CD8-positive, alpha-beta memory T cell (primary cell): Measurements from ENCODE around the gene SPATA46. TPM values are rescaled to one million over a fixed set of nuclear protein-coding genes. Genes with fewer than 3 reads are reported as not detected.

Experiments used
- CTCF ChIA-PET: fragments of 350-600 bp; sonication (Branson Sonifier 250); formaldehyde crosslinking; loops from one replicate; lab custom pipeline; 2021; ENCODE audit warnings: antibody characterized with exemption; lab: Charles Lee
- POLR2A ChIA-PET: fragments of 350-600 bp; sonication (Branson Sonifier 250); formaldehyde crosslinking; loops from one replicate; lab custom pipeline; 2021; ENCODE audit warnings: antibody characterized with exemption; lab: Charles Lee
- DNase-seq, 5 donors: peaks; one replicate each; pipeline versions ENCODE4 v3.0.0 to v3.0.0-alpha.2; 2020 to 2022; ENCODE audit warnings: mixed read lengths in 1 of 5
- H3K27ac ChIP-seq: one replicate; pipeline ENCODE4 v1.7.0; 2013; ENCODE audit warnings: low read depth, mild to moderate bottlenecking, low read length, moderate library complexity
- H3K27me3 ChIP-seq: 2 replicates; pipeline ENCODE4 v1.7.0; 2013; ENCODE audit warnings: low read length, mild to moderate bottlenecking; ENCODE audit not compliant: insufficient read depth, poor library complexity, severe bottlenecking
- H3K36me3 ChIP-seq: 2 replicates; pipeline ENCODE4 v1.7.0; 2013; ENCODE audit warnings: mild to moderate bottlenecking, low read length, moderate library complexity; ENCODE audit not compliant: insufficient read depth
- H3K4me1 ChIP-seq: 2 replicates; pipeline ENCODE4 v1.7.0; 2013; ENCODE audit warnings: mild to moderate bottlenecking, low read length, moderate library complexity; ENCODE audit not compliant: insufficient read depth
- H3K4me3 ChIP-seq: 2 replicates; pipeline ENCODE4 v1.7.0; 2013; ENCODE audit warnings: mild to moderate bottlenecking, low read length
- H3K9me3 ChIP-seq: 2 replicates; pipeline ENCODE4 v1.7.0; 2013; ENCODE audit warnings: mild to moderate bottlenecking, low read length
- H3K27ac Mint-ChIP-seq, 8 donors: one replicate each; pipeline ENCODE4 v1.8.0; 2020 to 2021; ENCODE audit warnings: mixed read lengths in 8 of 8, mild to moderate bottlenecking in 6 of 8, inconsistent platforms in 3 of 8, moderate library complexity in 3 of 8
- H3K27me3 Mint-ChIP-seq, 2 donors: one replicate each; pipeline ENCODE4 v1.8.0; 2020 to 2021; ENCODE audit warnings: mixed read lengths in 2 of 2, mild to moderate bottlenecking in 1 of 2, moderate library complexity in 1 of 2
- H3K36me3 Mint-ChIP-seq, 3 donors: one replicate each; pipeline ENCODE4 v1.8.0; 2020 to 2021; ENCODE audit warnings: mixed read lengths in 3 of 3, inconsistent platforms in 1 of 3, mild to moderate bottlenecking in 1 of 3
- H3K4me1 Mint-ChIP-seq, 3 donors: one replicate each; pipeline ENCODE4 v1.8.0; 2020 to 2021; ENCODE audit warnings: mixed read lengths in 3 of 3, inconsistent platforms in 1 of 3, mild to moderate bottlenecking in 1 of 3
- H3K4me3 Mint-ChIP-seq, 7 donors: one replicate each; pipeline ENCODE4 v1.8.0; 2020 to 2021; ENCODE audit warnings: mixed read lengths in 7 of 7, mild to moderate bottlenecking in 6 of 7, moderate library complexity in 4 of 7, inconsistent platforms in 2 of 7
- H3K9me3 Mint-ChIP-seq, 5 donors: one replicate each; pipeline ENCODE4 v1.8.0; 2020 to 2022; ENCODE audit warnings: mixed read lengths in 5 of 5, mild to moderate bottlenecking in 3 of 5, moderate library complexity in 2 of 5, inconsistent platforms in 1 of 5
- polyA plus RNA-seq: library from polyadenylated mRNA; unstranded; fragments of 300-500 nt; fragmentation: Illumina TruSeq; gene quantifications from one replicate; pipeline ENCODE4 v1.2.3, GENCODE V29; 2021
- total RNA-seq, 2 experiments: library from RNA; stranded (reverse); gene quantifications; one replicate each; pipeline ENCODE4 v1.2.3, GENCODE V29; 2021

SPATA46 gene
- total and polyA plus RNA-seq, 3 experiments from 2014 or later = not detected

DNA sequence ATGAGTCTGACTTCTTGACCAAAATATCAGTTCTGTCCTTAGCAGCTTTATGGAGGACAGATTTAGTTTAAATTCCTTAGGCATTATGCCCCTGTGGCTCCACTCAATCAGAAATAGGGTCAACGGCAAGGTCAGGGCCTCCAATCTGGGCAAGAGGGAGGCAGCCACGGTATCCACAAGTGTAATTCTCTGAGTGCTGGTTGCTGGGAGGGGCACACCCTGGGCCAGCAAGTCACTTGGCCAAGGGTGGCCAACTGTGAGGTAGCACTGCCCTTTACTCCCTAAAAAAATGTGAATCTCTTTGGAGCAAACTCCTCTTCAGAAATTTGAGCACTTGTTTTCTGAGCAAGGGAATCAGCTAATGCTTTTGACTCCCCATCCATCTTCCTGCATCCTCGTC, 12.8 kb downstream of the SPATA46 start:
- no peaks in the 10 kb centered on the region for H3K9me3 ChIP-seq
- Mint-ChIP-seq H3K9me3 (no peaks in the 10 kb centered on the region), H3K4me3 (no peak overlapping the region), H3K36me3 (no peaks in the 10 kb centered on the region), H3K27me3 (peaks cover 7 to 27% of the 10 kb centered on the region in 2 donors), H3K27ac (no peak overlapping the region), H3K4me1 (no peaks in the 10 kb centered on the region)
- no peak overlapping the region for H3K4me3 ChIP-seq
- POLR2A ChIA-PET = no interaction called here
- no peak for DNase-seq
- CTCF ChIA-PET = no interaction called here
- no peaks in the 10 kb centered on the region for H3K27me3 ChIP-seq
- H3K4me1 ChIP-seq = no peaks in the 10 kb centered on the region
- H3K36me3 ChIP-seq = no peaks in the 10 kb centered on the region
- H3K27ac ChIP-seq = no peak overlapping the region

DNA sequence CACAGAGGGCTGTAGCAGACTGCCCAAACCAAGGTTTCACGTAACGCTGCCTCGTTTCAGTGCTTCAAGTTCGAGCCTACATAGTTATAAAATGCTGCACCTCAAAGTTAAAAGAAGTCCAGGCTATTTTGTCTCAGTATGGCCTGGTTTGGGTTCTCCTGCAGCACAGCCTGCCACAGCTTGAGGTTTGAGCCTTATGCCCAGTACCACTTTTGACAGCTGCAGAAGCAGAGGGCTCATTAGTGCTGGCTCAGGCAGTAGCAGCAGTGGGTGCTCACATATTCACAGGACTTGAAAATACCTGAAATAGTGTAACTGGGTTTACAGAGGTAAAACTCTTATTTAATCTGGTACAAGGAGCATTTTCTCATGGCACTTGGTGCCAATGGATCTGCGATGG, 15.3 kb downstream of the SPATA46 start:
- no peak overlapping the region for H3K4me3 Mint-ChIP-seq
- DNase-seq = no peak
- H3K27me3 Mint-ChIP-seq = peaks cover 2 to 40% of the 10 kb centered on the region in 2 donors
- Histone ChIP-seq H3K4me3 (no peak overlapping the region), H3K27ac (no peak overlapping the region), H3K36me3 (no peaks in the 10 kb centered on the region), H3K27me3 (no peaks in the 10 kb centered on the region), H3K9me3 (no peaks in the 10 kb centered on the region), H3K4me1 (no peaks in the 10 kb centered on the region)
- H3K36me3 Mint-ChIP-seq = no peaks in the 10 kb centered on the region
- ChIA-PET POLR2A (no interaction called here), CTCF (no interaction called here)
- no peaks in the 10 kb centered on the region for H3K9me3 Mint-ChIP-seq
- H3K27ac Mint-ChIP-seq = no peak overlapping the region
- no peaks in the 10 kb centered on the region for H3K4me1 Mint-ChIP-seq

DNA sequence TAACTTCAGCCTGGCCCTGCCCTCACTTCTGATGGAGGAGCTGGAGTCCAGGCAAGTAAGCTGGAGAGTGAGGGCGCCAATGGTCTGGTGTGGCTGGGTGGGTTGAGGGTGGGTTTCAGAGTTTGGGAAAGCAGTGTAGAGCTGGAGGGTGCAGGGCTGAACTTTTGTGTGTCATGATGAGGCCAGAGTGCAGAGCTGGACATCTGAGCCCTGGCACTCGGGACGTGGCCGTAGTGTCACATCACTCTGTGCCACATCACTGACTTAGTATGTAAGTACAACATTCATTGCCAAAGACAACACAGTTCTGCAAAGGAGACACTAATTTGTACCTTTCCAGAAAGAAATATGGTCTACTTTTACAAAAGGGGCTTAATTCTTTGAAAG, 15.8 kb downstream of the SPATA46 start:
- Mint-ChIP-seq H3K4me1 (no peaks in the 10 kb centered on the region), H3K27ac (no peak overlapping the region), H3K9me3 (no peaks in the 10 kb centered on the region), H3K4me3 (no peak overlapping the region), H3K36me3 (no peaks in the 10 kb centered on the region), H3K27me3 (peaks cover 2 to 41% of the 10 kb centered on the region in 2 donors)
- no peaks in the 10 kb centered on the region for H3K36me3 ChIP-seq
- DNase-seq = no peak
- no peaks in the 10 kb centered on the region for H3K9me3 ChIP-seq
- no peaks in the 10 kb centered on the region for H3K4me1 ChIP-seq
- no peaks in the 10 kb centered on the region for H3K27me3 ChIP-seq
- H3K27ac ChIP-seq = no peak overlapping the region
- H3K4me3 ChIP-seq = no peak overlapping the region
- CTCF ChIA-PET = no interaction called here
- POLR2A ChIA-PET = no interaction called here

DNA sequence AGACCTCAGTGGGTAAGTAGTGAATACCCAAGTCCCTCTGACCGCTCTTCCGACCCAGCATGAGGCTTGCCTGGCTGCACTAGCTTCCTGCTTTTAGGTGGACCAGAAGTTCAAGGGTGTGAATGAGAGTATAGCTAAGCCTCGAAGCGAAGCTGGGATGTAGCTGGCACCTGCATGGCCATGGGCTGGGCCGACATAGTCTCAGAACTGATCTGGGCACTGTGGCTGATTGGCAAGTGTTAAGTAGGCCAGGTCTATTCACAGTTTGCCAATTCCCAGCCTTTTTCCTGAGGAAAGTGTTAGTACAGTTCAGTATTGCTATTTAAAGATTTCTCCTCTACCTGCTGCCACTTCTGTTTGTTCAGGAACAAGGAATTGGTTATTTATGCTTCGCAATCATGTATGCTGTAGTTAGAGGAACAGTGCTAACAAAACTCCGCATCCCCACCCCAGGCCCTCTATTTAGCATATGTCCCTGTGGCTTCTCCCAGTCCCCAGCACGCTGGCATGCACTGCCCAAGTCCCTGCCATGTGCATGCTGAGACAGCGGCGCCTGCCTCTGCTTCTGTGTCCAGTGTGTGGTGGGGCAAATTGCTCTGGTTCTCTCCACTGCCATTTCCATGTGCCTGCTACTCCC, 16.3 kb downstream of the SPATA46 start:
- POLR2A ChIA-PET = no interaction called here
- H3K9me3 ChIP-seq = no peaks in the 10 kb centered on the region
- no peaks in the 10 kb centered on the region for H3K9me3 Mint-ChIP-seq
- H3K27me3 ChIP-seq = no peaks in the 10 kb centered on the region
- H3K27ac Mint-ChIP-seq = no peak overlapping the region
- peaks cover 5 to 38% of the 10 kb centered on the region in 2 donors for H3K27me3 Mint-ChIP-seq
- no peaks in the 10 kb centered on the region for H3K4me1 Mint-ChIP-seq
- CTCF ChIA-PET = no interaction called here
- no peak overlapping the region for H3K4me3 Mint-ChIP-seq
- no peaks in the 10 kb centered on the region for H3K36me3 ChIP-seq
- no peaks in the 10 kb centered on the region for H3K36me3 Mint-ChIP-seq
- H3K4me3 ChIP-seq = no peak overlapping the region
- no peak for DNase-seq
- no peak overlapping the region for H3K27ac ChIP-seq
- H3K4me1 ChIP-seq = no peaks in the 10 kb centered on the region

GRCh38 chr1:162359523-162360236, 17.0 kb downstream of the SPATA46 start:
- no peaks in the 10 kb centered on the region for H3K9me3 ChIP-seq
- H3K4me3 ChIP-seq = no peak overlapping the region
- peaks cover 5 to 40% of the 10 kb centered on the region in 2 donors for H3K27me3 Mint-ChIP-seq
- H3K4me3 Mint-ChIP-seq = no peak overlapping the region
- no peaks in the 10 kb centered on the region for H3K9me3 Mint-ChIP-seq
- H3K36me3 Mint-ChIP-seq = no peaks in the 10 kb centered on the region
- no peaks in the 10 kb centered on the region for H3K4me1 ChIP-seq
- H3K27me3 ChIP-seq = no peaks in the 10 kb centered on the region
- CTCF ChIA-PET = no interaction called here
- no peaks in the 10 kb centered on the region for H3K4me1 Mint-ChIP-seq
- no peak for DNase-seq
- no peak overlapping the region for H3K27ac ChIP-seq
- no peaks in the 10 kb centered on the region for H3K36me3 ChIP-seq
- POLR2A ChIA-PET = no interaction called here
- H3K27ac Mint-ChIP-seq = no peak overlapping the region

- Histone ChIP-seq H3K27ac (no peak overlapping the region), H3K27me3 (no peaks in the 10 kb centered on the region), H3K9me3 (no peaks in the 10 kb centered on the region), H3K4me3 (no peak overlapping the region), H3K4me1 (no peaks in the 10 kb centered on the region), H3K36me3 (no peaks in the 10 kb centered on the region)
- no peaks in the 10 kb centered on the region for H3K36me3 Mint-ChIP-seq
- ChIA-PET CTCF (no interaction called here), POLR2A (no interaction called here)
- no peaks in the 10 kb centered on the region for H3K4me1 Mint-ChIP-seq
- no peaks in the 10 kb centered on the region for H3K9me3 Mint-ChIP-seq
- peaks cover 5 to 40% of the 10 kb centered on the region in 2 donors for H3K27me3 Mint-ChIP-seq
- H3K27ac Mint-ChIP-seq = no peak overlapping the region
- no peak for DNase-seq
- no peak overlapping the region for H3K4me3 Mint-ChIP-seq
These were observed 17.7 kb downstream of the SPATA46 start for GRCh38 chr1:162358928-162359327.

GRCh38 chr1:162357681-162358266, 18.9 kb downstream of the SPATA46 start:
- no peaks in the 10 kb centered on the region for H3K4me1 ChIP-seq
- no peak for DNase-seq
- POLR2A ChIA-PET = no interaction called here

GRCh38 chr1:162353702-162354101, 23.0 kb downstream of the SPATA46 start:
- CTCF ChIA-PET = no interaction called here
- no peaks in the 10 kb centered on the region for H3K9me3 ChIP-seq
- Mint-ChIP-seq H3K36me3 (no peaks in the 10 kb centered on the region), H3K4me1 (no peaks in the 10 kb centered on the region), H3K27me3 (peaks cover 16 to 45% of the 10 kb centered on the region in 2 donors), H3K9me3 (no peaks in the 10 kb centered on the region), H3K4me3 (no peak overlapping the region), H3K27ac (no peak overlapping the region)
- no peak for DNase-seq
- no peak overlapping the region for H3K27ac ChIP-seq
- H3K4me1 ChIP-seq = no peaks in the 10 kb centered on the region
- POLR2A ChIA-PET = no interaction called here
- no peaks in the 10 kb centered on the region for H3K36me3 ChIP-seq
- H3K4me3 ChIP-seq = no peak overlapping the region
- no peaks in the 10 kb centered on the region for H3K27me3 ChIP-seq

More at GRCh38 chr1:162357681-162358266, 18.9 kb downstream of the SPATA46 start:
- H3K27ac Mint-ChIP-seq = no peak overlapping the region
- no peaks in the 10 kb centered on the region for H3K9me3 Mint-ChIP-seq
- CTCF ChIA-PET = no interaction called here
- Histone ChIP-seq H3K27me3 (no peaks in the 10 kb centered on the region), H3K4me3 (no peak overlapping the region), H3K9me3 (no peaks in the 10 kb centered on the region), H3K27ac (no peak overlapping the region), H3K36me3 (no peaks in the 10 kb centered on the region)
- no peak overlapping the region for H3K4me3 Mint-ChIP-seq
- no peaks in the 10 kb centered on the region for H3K36me3 Mint-ChIP-seq
- H3K4me1 Mint-ChIP-seq = no peaks in the 10 kb centered on the region
- peaks cover 12 to 38% of the 10 kb centered on the region in 2 donors for H3K27me3 Mint-ChIP-seq
